Measurements from ENCODE around the gene LAMTOR5.
"Not testable (repeated sequence)": the region's sequence is repeated elsewhere in the genome, so short reads cannot be mapped to it uniquely, and the experiment has no call there.

The LAMTOR5 gene

GRCh38 chr1:110407260-110408210, at the start of gene LAMTOR5:
Gene LAMTOR5 (minus strand): TSS chr1:110407694. CDS start chr1:110407620, 74 bp downstream.
- DNase-seq (ENCODE audit: low spot score): peak; percentile 92

GRCh38 chr1:110457206-110457605, 49.7 kb upstream of the LAMTOR5 start:
- no peak for DNase-seq (ENCODE audit: low spot score)

GRCh38 chr1:110455151-110455550, 47.7 kb upstream of the LAMTOR5 start:
- no peak for DNase-seq (ENCODE audit: low spot score)

GRCh38 chr1:110454328-110454727, 46.8 kb upstream of the LAMTOR5 start:
- DNase-seq (ENCODE audit: low spot score): no peak

DNA sequence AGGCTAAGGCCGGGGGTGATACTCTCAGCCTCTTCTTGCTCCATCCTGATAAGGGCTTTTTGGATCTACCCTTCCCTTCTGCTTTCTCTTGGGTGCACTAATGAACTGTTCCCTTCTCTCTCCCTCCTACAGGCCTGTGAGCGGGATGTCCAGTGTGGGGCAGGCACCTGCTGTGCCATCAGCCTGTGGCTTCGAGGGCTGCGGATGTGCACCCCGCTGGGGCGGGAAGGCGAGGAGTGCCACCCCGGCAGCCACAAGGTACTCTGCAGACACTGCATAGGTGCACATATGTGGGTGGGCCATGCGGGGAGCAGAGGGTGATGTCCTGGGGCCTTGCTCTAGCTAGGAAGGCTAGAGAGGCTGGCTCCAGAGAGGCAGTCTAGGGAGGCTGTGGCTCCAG, 46.3 kb upstream of the LAMTOR5 start:
- DNase-seq (ENCODE audit: low spot score): no peak

DNA sequence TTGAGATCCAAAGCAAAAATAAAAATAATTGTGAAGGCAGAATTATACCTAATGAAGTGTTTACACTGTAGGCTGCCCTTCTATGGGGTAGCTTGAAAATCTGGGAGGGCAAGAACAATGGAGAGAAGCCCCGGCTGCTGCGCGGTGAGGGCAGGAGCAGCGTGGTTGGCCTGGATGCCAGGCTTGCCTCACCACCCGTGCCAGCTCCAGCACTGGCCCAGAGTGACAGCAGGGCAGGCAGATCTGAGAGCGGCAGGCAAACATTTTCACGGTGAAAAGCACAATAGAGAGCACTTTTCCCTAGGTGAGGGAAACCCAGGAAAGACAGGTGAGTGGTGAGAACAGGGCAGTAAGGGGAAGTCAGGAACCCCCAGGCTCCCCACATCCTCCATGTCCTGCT, 44.8 kb upstream of the LAMTOR5 start:
- no peak for DNase-seq (ENCODE audit: low spot score)

GRCh38 chr1:110450929-110451328, 43.4 kb upstream of the LAMTOR5 start, which contains the start of gene PROK1:
Gene PROK1 (plus strand): TSS chr1:110451149. CDS start chr1:110451217, 68 bp downstream.
- no peak for DNase-seq (ENCODE audit: low spot score)

DNA sequence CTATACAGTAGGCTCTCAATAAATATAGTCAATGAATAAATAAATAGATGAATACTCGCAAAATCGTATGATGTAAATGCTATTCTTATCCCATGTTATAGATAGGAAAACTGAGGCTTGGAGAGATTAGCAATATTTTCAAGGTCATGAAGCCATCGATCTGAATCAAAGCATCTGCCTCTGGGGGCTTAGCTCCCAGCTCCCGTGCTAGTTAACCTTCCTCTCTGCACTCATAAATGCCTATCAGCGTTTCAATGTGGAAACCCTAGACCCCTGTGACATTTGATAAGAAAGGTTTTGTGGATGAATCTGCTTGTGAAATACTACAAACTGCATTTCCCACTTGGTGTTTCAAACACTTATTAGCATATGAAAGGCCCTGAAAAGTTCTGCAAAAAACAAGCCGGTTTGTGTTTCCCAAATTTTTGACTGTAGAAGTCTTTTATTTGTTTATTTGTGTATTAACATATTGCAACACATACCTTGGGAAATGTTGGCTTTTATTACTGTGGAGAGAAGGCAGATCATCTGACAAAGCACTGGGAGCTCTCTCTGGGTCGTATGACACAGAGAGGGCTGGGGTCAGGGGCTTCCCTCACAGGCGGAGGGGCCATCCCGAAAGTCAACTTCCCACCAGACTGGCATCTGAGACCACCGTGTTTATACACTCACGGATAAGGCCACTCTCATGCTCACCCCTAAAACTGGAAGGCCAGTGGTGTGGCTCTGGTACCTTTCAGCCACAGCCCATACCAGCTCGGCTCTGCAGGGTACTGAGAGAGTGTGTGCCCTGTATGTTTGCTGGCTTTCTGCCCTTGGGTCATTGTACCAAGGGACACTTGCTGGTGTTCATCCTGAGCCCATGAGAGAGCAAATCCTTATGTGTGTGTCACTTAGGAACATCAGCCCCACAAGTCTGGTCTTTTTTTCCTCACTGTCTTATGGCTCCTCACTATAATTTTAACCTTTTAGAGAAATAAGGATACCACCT, 42.5 kb upstream of the LAMTOR5 start:
- DNase-seq (ENCODE audit: low spot score): no peak

DNA sequence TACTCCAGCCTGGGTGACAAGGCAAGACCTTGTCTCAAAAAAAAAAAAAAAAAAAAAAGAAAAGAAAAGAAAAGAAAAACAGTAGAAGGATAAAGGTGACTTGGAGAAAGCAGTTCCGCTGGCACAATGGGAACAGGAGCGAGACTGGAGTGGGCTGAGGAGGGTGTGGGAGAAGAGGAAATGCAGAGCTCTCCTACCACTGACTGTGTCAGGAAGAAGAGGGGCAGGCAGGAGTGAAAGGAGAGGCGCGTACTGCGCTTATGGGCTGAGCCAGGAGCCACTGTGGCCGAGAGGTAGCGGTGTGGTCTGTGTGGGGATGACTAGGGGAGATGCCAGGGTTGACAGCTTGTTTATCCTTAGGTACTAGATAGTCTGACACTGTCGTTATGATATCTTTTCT, 37.1 kb upstream of the LAMTOR5 start:
- no peak for DNase-seq (ENCODE audit: low spot score)

GRCh38 chr1:110443451-110443850, 36.0 kb upstream of the LAMTOR5 start:
- no peak for DNase-seq (ENCODE audit: low spot score)

- DNase-seq (ENCODE audit: low spot score): no peak
Measured at GRCh38 chr1:110441888-110442287, 34.4 kb upstream of the LAMTOR5 start.

- no peak for DNase-seq (ENCODE audit: low spot score)
Measured at GRCh38 chr1:110440877-110441276, 33.4 kb upstream of the LAMTOR5 start.

DNA sequence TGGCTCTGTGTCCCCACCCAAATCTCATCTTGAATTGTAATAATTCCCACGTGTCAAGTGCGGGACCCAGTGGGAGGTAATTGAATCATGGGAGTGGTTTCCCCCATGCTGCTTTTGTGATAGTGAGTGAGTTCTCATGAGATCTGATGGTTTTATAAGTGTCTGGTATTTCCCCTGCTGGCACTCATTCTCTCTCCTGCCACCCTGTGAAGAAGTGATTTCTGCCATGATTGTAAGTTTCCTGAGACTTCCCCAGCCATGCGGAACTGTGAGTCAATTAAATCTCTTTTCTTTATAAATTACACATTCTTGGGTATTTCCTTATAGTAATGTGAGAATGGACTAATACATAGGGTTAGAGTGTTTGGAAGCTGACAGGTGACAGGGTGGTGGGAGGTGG, 32.4 kb upstream of the LAMTOR5 start:
- DNase-seq (ENCODE audit: low spot score): not testable (repeated sequence)

DNA sequence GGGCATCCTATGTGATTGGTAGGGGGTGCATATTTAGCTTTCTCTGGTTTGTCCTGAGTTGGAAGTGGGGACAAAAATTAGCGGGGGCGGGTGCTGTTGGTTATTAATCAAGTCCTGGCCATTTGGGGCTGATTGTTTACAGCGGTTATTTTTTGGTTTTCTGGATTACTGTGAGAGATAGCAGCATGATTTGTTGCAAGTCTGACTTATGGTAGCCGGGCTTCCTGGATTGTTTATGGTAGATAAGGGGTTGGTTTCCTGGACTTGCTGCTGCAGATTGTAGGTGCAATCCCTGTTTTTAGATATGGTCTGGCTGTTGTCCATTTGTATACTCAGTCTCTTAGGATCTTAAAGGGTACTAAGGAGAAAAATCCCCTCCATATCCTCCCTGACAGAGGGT, 31.4 kb upstream of the LAMTOR5 start:
- DNase-seq (ENCODE audit: low spot score): no peak

DNA sequence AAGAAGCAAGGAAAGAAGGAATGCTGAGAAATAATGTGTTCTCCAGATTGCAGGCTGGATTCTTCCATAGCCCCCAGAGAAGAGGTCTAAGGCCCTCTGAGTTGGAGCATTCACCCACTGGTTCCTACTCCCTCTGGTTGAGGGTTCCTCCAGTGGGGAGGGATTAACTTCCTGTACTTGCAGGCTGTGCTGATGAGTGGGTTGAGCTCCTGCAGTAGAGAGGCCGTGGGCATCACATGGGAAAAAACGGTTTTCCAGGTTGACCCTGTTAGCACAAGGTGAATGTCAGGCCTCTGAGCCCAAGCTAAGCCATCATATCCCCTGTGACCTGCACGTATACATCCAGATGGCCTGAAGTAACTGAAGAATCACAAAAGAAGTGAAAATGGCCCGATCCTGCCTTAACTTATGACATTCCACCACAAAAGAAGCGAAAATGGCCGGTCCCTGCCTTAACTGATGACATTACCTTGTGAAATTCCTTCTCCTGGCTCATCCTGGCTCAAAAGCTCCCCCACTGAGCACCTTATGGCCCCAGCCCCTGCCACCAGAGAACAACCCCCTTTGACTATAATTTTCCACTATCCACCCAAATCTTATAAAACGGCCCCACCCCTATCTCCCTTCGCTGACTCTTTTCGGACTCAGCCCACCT, 30.3 kb upstream of the LAMTOR5 start:
- not testable (repeated sequence) for DNase-seq (ENCODE audit: low spot score)

- no peak for DNase-seq (ENCODE audit: low spot score)
Measured at GRCh38 chr1:110436635-110437034, 29.1 kb upstream of the LAMTOR5 start.

DNA sequence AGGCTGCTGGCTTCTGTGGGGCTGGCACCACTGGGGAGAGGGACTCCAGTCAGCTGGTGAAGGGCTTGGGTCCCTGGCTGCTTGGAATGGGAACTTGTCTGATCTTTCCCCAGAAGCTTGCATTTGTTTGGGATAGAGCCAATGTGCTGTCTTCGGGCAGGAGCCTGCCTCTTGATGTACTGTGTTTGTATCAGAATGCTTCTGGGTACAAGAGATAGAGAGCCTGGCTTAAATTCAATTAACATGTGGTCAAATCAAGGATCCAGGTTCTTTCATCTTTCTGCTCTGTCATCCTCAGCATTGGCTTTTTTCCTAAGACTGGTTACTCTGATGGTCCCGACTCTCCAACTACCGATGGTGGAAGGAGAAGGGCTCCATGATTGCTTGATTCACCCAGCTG, 27.5 kb upstream of the LAMTOR5 start:
- no peak for DNase-seq (ENCODE audit: low spot score)

DNA sequence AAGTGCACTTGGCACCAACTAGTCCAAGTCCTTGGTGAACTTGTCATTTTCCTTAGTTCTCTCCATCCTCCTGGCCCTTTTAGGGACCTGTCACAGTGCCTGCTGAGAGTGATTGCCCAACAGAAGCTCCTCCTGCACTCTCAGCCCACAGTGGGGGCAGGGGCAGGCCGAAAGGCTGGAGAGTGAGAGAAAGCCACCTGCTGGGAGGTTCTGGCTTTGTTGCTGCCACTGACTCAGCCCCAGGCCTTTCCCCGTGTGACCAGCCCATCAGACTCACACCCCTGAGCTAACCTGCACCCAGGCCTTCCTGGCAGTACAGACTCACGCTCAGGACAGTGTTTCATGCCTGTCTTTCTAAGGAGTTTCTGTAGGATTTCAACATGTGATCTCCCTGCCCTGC, 26.3 kb upstream of the LAMTOR5 start:
- no peak for DNase-seq (ENCODE audit: low spot score)

- no peak for DNase-seq (ENCODE audit: low spot score)
Measured at GRCh38 chr1:110433213-110433612, 25.7 kb upstream of the LAMTOR5 start.

- DNase-seq (ENCODE audit: low spot score): no peak
Measured at GRCh38 chr1:110430901-110431300, 23.4 kb upstream of the LAMTOR5 start.

DNA sequence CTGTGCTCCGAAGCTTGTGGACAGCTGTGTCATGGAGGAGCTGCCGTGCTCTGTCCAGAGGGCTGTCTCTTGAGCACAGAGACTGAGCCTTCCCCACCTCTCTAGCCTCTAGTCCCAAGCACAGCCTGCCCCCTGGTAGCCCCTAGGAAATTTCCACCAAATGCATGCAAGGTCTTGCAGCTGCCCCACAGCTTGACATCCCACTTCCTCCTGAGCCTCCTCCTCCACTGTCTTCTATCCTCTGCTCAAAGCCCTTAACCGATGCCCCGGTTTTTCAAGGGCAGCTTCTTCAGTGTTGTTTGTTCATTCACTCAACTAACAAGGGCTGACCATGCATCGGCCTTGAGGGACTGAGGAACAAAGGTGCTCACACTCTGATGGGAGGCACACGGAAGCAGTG, 22.9 kb upstream of the LAMTOR5 start:
- DNase-seq (ENCODE audit: low spot score): no peak

DNA sequence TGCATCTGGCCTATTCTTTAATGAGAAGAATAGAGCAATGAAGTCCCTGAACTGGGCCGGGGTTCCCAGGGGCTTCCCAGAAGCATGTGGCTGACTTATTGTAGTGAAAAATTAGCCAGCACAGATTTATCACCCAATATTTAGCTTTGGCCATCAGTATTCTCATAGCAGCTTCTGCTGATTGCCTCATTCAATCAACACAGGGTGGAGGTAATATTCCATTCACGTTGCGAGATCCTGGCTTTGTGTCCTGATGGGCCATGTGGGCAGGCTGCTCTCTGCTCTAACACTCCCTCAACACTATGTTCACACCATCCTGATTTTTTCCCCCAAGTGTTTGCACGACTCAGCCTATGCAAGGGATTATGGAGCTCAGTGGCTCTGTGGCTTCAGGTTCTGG, 21.5 kb upstream of the LAMTOR5 start:
- DNase-seq (ENCODE audit: low spot score): no peak
